Measurements from ENCODE around the gene KCNK18.

Gene KCNK18

GRCh38 chr10:117222976-117223692 lies 25.8 kb downstream of the KCNK18 start:
- H3K36me3 ChIP-seq (ENCODE audit: insufficient read depth, low read length): no peaks in the 10 kb centered on the region
- H3K9me3 ChIP-seq (ENCODE audit: low read length): no peaks in the 10 kb centered on the region

GRCh38 chr10:117223693-117224430 lies 26.6 kb downstream of the KCNK18 start:
- H3K9ac ChIP-seq (ENCODE audit: low read length): no peak overlapping the region
- no peak overlapping the region for H3K27ac ChIP-seq (ENCODE audit: low read depth, low read length, poor library complexity, severe bottlenecking)
- H4K20me1 ChIP-seq (ENCODE audit: insufficient read depth, low read length): no peaks in the 10 kb centered on the region
- H3K4me2 ChIP-seq (ENCODE audit: low read length): no peak overlapping the region
- TF ChIP-seq CTCF (IDR thresholded peaks at IDR 0.05; ENCODE audit: low read length): no peak
- TF ChIP-seq EZH2 (IDR thresholded peaks at IDR 0.05; ENCODE audit: borderline replicate concordance, low read length): no peak
- H3K36me3 ChIP-seq (ENCODE audit: insufficient read depth, low read length): no peaks in the 10 kb centered on the region
- H3F3A ChIP-seq (ENCODE audit: insufficient read depth, low read length): no peaks in the 10 kb centered on the region
- no peak overlapping the region for H2AFZ ChIP-seq (ENCODE audit: low read length)
- no peak overlapping the region for H3K4me3 ChIP-seq (ENCODE audit: low read depth, low read length, poor library complexity, severe bottlenecking)
- H3K79me2 ChIP-seq (ENCODE audit: insufficient read depth, low read length): no peaks in the 10 kb centered on the region
- no peaks in the 10 kb centered on the region; the same call in 1 of the 2 replicates for H3K27me3 ChIP-seq (ENCODE audit: insufficient read depth, low read length)
- no peaks in the 10 kb centered on the region for H3K9me3 ChIP-seq (ENCODE audit: low read length)
- H3K9me2 ChIP-seq (ENCODE audit: low read depth, low read length): no peaks in the 10 kb centered on the region
- no peaks in the 10 kb centered on the region for H3K4me1 ChIP-seq (ENCODE audit: insufficient read depth, low read length, severe bottlenecking)

More at GRCh38 chr10:117222976-117223692, 25.8 kb downstream of the KCNK18 start:
- Histone ChIP-seq H3K4me3 (ENCODE audit: low read depth, low read length, poor library complexity, severe bottlenecking) (no peak overlapping the region), H4K20me1 (ENCODE audit: insufficient read depth, low read length) (no peaks in the 10 kb centered on the region), H3F3A (ENCODE audit: insufficient read depth, low read length) (no peaks in the 10 kb centered on the region), H3K9ac (ENCODE audit: low read length) (no peak overlapping the region), H2AFZ (ENCODE audit: low read length) (no peak overlapping the region), H3K27me3 (ENCODE audit: insufficient read depth, low read length) (no peaks in the 10 kb centered on the region; the same call in 1 of the 2 replicates), H3K27ac (ENCODE audit: low read depth, low read length, poor library complexity, severe bottlenecking) (no peak overlapping the region), H3K79me2 (ENCODE audit: insufficient read depth, low read length) (no peaks in the 10 kb centered on the region), H3K9me2 (ENCODE audit: low read depth, low read length) (no peaks in the 10 kb centered on the region), H3K4me1 (ENCODE audit: insufficient read depth, low read length, severe bottlenecking) (no peaks in the 10 kb centered on the region), H3K4me2 (ENCODE audit: low read length) (no peak overlapping the region)
- TF ChIP-seq EZH2 (IDR thresholded peaks at IDR 0.05; ENCODE audit: borderline replicate concordance, low read length): no peak
- TF ChIP-seq CTCF (IDR thresholded peaks at IDR 0.05; ENCODE audit: low read length): no peak

- Histone ChIP-seq H3K36me3 (ENCODE audit: insufficient read depth, low read length) (no peaks in the 10 kb centered on the region), H3K4me3 (ENCODE audit: low read depth, low read length, poor library complexity, severe bottlenecking) (no peak overlapping the region), H3K27ac (ENCODE audit: low read depth, low read length, poor library complexity, severe bottlenecking) (no peak overlapping the region), H3K9ac (ENCODE audit: low read length) (no peak overlapping the region), H3K27me3 (ENCODE audit: insufficient read depth, low read length) (no peaks in the 10 kb centered on the region; the same call in 1 of the 2 replicates), H2AFZ (ENCODE audit: low read length) (no peak overlapping the region), H3K9me3 (ENCODE audit: low read length) (no peaks in the 10 kb centered on the region), H3K4me1 (ENCODE audit: insufficient read depth, low read length, severe bottlenecking) (no peaks in the 10 kb centered on the region), H4K20me1 (ENCODE audit: insufficient read depth, low read length) (no peaks in the 10 kb centered on the region), H3K9me2 (ENCODE audit: low read depth, low read length) (no peaks in the 10 kb centered on the region), H3K79me2 (ENCODE audit: insufficient read depth, low read length) (no peaks in the 10 kb centered on the region), H3F3A (ENCODE audit: insufficient read depth, low read length) (no peaks in the 10 kb centered on the region), H3K4me2 (ENCODE audit: low read length) (no peak overlapping the region)
- TF ChIP-seq CTCF (IDR thresholded peaks at IDR 0.05; ENCODE audit: low read length) (no peak), EZH2 (IDR thresholded peaks at IDR 0.05; ENCODE audit: borderline replicate concordance, low read length) (no peak)
Observed at GRCh38 chr10:117224881-117225280, 27.6 kb downstream of the KCNK18 start.
